Measurements from ENCODE around the gene SPRR3.

The SPRR3 gene

GRCh38 chr1:153001382-153001781, at the start of gene SPRR3:
TSS of gene SPRR3 (plus strand) at chr1:153001749. CDS start at chr1:153003021, 1,272 bp downstream.
- DNase-seq (ENCODE audit: low read depth, low spot score) = no peak

GRCh38 chr1:152953761-152954160, 47.8 kb upstream of the SPRR3 start:
- no peak for DNase-seq (ENCODE audit: low read depth, low spot score)

- DNase-seq (ENCODE audit: low read depth, low spot score) = no peak
Observed at GRCh38 chr1:152954436-152954835, 47.1 kb upstream of the SPRR3 start.

GRCh38 chr1:152957561-152957960, 44.0 kb upstream of the SPRR3 start:
- DNase-seq (ENCODE audit: low read depth, low spot score) = no peak

GRCh38 chr1:152959273-152959672, 42.3 kb upstream of the SPRR3 start:
- DNase-seq (ENCODE audit: low read depth, low spot score) = no peak

- DNase-seq (ENCODE audit: low read depth, low spot score) = no peak
Observed at GRCh38 chr1:152959801-152960451, 41.6 kb upstream of the SPRR3 start.

GRCh38 chr1:152960452-152961044, 41.0 kb upstream of the SPRR3 start:
- DNase-seq (ENCODE audit: low read depth, low spot score) = no peak

- no peak for DNase-seq (ENCODE audit: low read depth, low spot score)
Observed at GRCh38 chr1:152961226-152961891, 40.2 kb upstream of the SPRR3 start.

GRCh38 chr1:152962876-152963415, 38.6 kb upstream of the SPRR3 start:
- DNase-seq (ENCODE audit: low read depth, low spot score) = no peak

GRCh38 chr1:152964536-152964935, 37.0 kb upstream of the SPRR3 start:
- DNase-seq (ENCODE audit: low read depth, low spot score) = no peak

- no peak for DNase-seq (ENCODE audit: low read depth, low spot score)
Observed at GRCh38 chr1:152965853-152966252, 35.7 kb upstream of the SPRR3 start.

GRCh38 chr1:152967201-152967600, 34.3 kb upstream of the SPRR3 start:
- DNase-seq (ENCODE audit: low read depth, low spot score) = no peak

- DNase-seq (ENCODE audit: low read depth, low spot score) = no peak
Observed at GRCh38 chr1:152968248-152968647, 33.3 kb upstream of the SPRR3 start.

- DNase-seq (ENCODE audit: low read depth, low spot score) = no peak
Observed at GRCh38 chr1:152969036-152969435, 32.5 kb upstream of the SPRR3 start.

- DNase-seq (ENCODE audit: low read depth, low spot score) = no peak
Observed at GRCh38 chr1:152970495-152970894, 31.1 kb upstream of the SPRR3 start, which contains the start of gene SPRR4. TSS of gene SPRR4 (plus strand) at chr1:152970648. CDS start at chr1:152971891, 1,243 bp downstream.

- no peak for DNase-seq (ENCODE audit: low read depth, low spot score)
Observed at GRCh38 chr1:152972196-152972886, 29.2 kb upstream of the SPRR3 start.

GRCh38 chr1:152976688-152977087, 24.9 kb upstream of the SPRR3 start:
- DNase-seq (ENCODE audit: low read depth, low spot score) = no peak

GRCh38 chr1:152977614-152978013, 23.9 kb upstream of the SPRR3 start:
- DNase-seq (ENCODE audit: low read depth, low spot score) = no peak

- no peak for DNase-seq (ENCODE audit: low read depth, low spot score)
Observed at GRCh38 chr1:152980676-152981075, 20.9 kb upstream of the SPRR3 start.

- no peak for DNase-seq (ENCODE audit: low read depth, low spot score)
Observed at GRCh38 chr1:152981146-152981871, 20.2 kb upstream of the SPRR3 start.

- DNase-seq (ENCODE audit: low read depth, low spot score) = no peak
Observed at GRCh38 chr1:152982076-152982475, 19.5 kb upstream of the SPRR3 start.

All from activated CD4-positive, CD25-positive, alpha-beta regulatory T cell treated with anti-CD3 and anti-CD28 coated beads, Interleukin-2, amount 50 U/mL, for 16 hours (primary cell).